Gastrocnemius medialis (tissue), 4 donors: ENCODE data around the gene CHM. TPM values are rescaled to one million over a fixed set of nuclear protein-coding genes. Genes with fewer than 3 reads are reported as not detected.

Source experiments
- ATAC-seq, 2 donors: fragments of 150-250 bp; one replicate each; pipeline ENCODE4 v1.9.1; 2016
- DNase-seq, 2 donors: peaks; one replicate each; pipeline ENCODE4 v3.0.0-alpha.2; 2019
- H3K27ac ChIP-seq, 4 donors: fragments of 200-600 bp; sonication (generic); 1 replicate in 1 of 4; 2 replicates in 3 of 4; pipeline ENCODE4 v1.5.1; 2016 to 2018; ENCODE audit warnings: mild to moderate bottlenecking in 2 of 4, moderate library complexity in 1 of 4
- H3K27me3 ChIP-seq, 3 donors: fragments of 200-600 bp; sonication (generic) in 2 of 3; 1 replicate in 1 of 3; 2 replicates in 2 of 3; pipeline versions ENCODE4 v1.5.1 to v1.6.0; 2016 to 2019; ENCODE audit warnings: mild to moderate bottlenecking in 1 of 3, moderate library complexity in 1 of 3
- H3K36me3 ChIP-seq, 2 donors: fragments of 200-600 bp; sonication (generic) in 1 of 2; one replicate each; pipeline ENCODE4 v1.5.1; 2017 to 2018
- H3K4me1 ChIP-seq, 2 donors: fragments of 200-600 bp; sonication (generic) in 1 of 2; one replicate each; pipeline ENCODE4 v1.5.1; 2016 to 2017; ENCODE audit warnings: mild to moderate bottlenecking in 2 of 2
- H3K4me3 ChIP-seq, 4 donors: fragments of 200-600 bp; sonication (generic) in 3 of 4; 1 replicate in 1 of 4; 2 replicates in 3 of 4; pipeline ENCODE4 v1.5.1; 2016 to 2019; ENCODE audit warnings: mild to moderate bottlenecking in 2 of 4
- H3K9me3 ChIP-seq, 3 donors: fragments of 200-600 bp; sonication (generic) in 2 of 3; 1 replicate in 1 of 3; 2 replicates in 2 of 3; pipeline ENCODE4 v1.5.1; 2016 to 2019
- CTCF ChIP-seq, 5 experiments: fragments of 450-650 bp in 3 of 5; fragments of 200-600 bp in 2 of 5; sonication (generic) in 2 of 5; IDR thresholded peaks in 4 of 5; conservative IDR thresholded peaks in 1 of 5; 1 replicate in 4 of 5; 2 replicates in 1 of 5; pipeline ENCODE4 v1.5.1; 2016 to 2019; ENCODE audit warnings: antibody characterized with exemption in 5 of 5, mild to moderate bottlenecking in 3 of 5, moderate library complexity in 3 of 5
- POLR2A ChIP-seq, 2 donors: fragments of 450-650 bp; IDR thresholded peaks; one replicate each; pipeline ENCODE4 v1.6.1; 2017; ENCODE audit warnings: antibody characterized with exemption in 2 of 2, mild to moderate bottlenecking in 2 of 2, moderate library complexity in 2 of 2
- in situ Hi-C, 4 donors: fragments of 200-750 bp; cut with MboI; loops; one replicate each; pipeline versions ENCODE4 v1.15.0 to v1.8.0; 2017; ENCODE audit warnings: low sequenced_read_pairs in 4 of 4
- intact Hi-C: fragments of 100-400 bp; cut with DNase I; formaldehyde crosslinking; loops from one replicate; pipeline ENCODE4 v1.15.1; 2023; ENCODE audit warnings: low total_unique reads
- total RNA-seq, 4 donors: library from RNA; depleted of rRNA; stranded (reverse); fragments of >200 nt; gene quantifications; one replicate each; pipeline versions ENCODE4 v1.1.0 to v1.2.3, GENCODE V29; 2016

Gene CHM
- total RNA-seq, 4 donors from 2014 or later = 10.4 to 17.8 (median 13.8) TPM

DNA sequence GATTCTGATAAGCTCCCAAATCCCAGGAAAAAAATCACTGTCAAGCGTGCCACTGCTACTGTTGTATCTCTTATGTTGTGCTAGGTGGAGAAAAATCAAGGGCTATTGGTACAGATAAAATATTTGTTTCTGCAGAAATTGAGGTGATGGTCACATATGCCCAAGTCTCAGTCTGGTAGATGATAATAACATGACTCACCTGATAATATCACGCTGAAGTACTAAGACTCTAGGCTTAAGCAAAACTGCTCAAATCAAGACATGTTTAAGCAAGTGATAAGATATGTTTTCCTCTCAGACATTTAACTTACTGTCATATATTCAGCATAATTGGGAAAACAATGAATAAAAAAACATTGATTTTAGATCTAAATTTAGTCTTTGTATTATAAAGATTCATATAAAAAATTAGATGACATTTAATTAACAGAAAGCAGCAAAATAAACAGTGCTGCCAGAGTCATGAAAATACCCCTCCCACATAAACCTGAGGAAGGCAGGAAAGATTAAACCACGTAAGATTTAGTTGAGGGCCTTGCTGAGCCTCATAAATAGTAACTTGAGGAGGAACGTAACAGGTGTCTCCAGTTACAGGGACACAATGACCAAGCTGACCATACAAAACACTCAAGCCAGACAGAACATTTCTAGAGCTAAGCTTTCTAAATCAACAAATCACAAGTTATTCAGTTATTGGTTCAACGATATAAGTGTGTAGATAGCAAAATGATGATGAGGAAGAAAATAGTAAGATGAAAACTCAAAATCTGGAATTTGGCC lies 143.5 kb downstream of the CHM start:
- H3K4me1 ChIP-seq = peaks cover 0 to 5% of the 10 kb centered on the region in 2 donors
- intact Hi-C loops (loop anchor here (10.0 kb wide), 1 partner anchor 141 kb away; the partner anchor contains the start of gene CHM), in situ Hi-C loops (no loop called here)
- TF ChIP-seq CTCF (IDR thresholded peaks at IDR 0.05 in 4 of 5, conservative IDR thresholded peaks at IDR 0.05 in 1 of 5) (no peak), POLR2A (IDR thresholded peaks at IDR 0.05) (no peak)
- ATAC-seq (peak; percentile 99), DNase-seq (peak in 1 of 2 donors; percentile 18)
- no peaks in the 10 kb centered on the region for H3K36me3 ChIP-seq
- H3K27ac ChIP-seq = peak overlapping the region; percentile 41 to 79 (median 60)
- H3K4me3 ChIP-seq = no peak overlapping the region
- no peaks in the 10 kb centered on the region for H3K27me3 ChIP-seq
- H3K9me3 ChIP-seq = no peaks in the 10 kb centered on the region

DNA sequence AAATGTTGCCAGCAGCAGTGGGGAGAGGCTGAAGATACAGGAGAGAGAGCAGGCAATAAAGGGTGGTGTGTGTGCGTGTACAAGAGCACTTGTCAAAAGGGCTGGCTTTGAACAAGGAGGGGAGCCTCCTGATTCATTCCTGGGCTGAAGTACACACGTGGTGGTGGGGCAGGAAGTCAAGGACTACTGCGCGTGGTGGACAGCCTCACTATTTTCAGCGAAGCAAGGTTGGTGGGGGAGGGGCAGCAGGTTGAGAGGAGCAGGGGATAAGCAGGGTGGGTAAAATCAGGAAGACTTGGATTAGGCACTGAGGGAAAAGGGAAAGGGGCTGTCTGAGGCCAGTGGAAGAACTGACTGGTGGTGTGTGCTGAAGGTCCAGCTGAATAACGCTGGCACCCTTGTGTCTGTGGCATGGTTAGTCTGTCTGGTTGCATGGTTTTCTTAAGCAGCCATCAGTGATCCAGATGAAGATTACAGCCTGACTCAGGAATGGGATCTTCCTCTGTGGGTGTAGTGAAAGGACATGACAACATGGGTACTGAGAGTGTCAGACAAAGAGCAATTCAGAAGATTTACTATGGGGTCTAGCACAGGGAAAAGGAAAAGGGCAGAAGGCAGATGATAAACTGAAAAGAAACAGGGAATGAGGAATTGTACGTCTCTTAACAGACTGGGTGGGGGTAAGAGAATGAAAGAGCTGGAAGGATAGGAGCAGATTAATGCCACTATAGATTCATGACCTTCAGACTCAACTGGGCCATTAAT lies 149.8 kb downstream of the CHM start:
- Histone ChIP-seq H3K27ac (no peak overlapping the region), H3K36me3 (peaks cover 0 to 5% of the 10 kb centered on the region in 2 donors), H3K4me1 (no peaks in the 10 kb centered on the region), H3K27me3 (no peaks in the 10 kb centered on the region), H3K4me3 (no peak overlapping the region), H3K9me3 (no peaks in the 10 kb centered on the region)
- in situ Hi-C loops (no loop called here), intact Hi-C loops (no loop called here)
- no peak for ATAC-seq
- TF ChIP-seq POLR2A (IDR thresholded peaks at IDR 0.05) (no peak), CTCF (IDR thresholded peaks at IDR 0.05 in 4 of 5, conservative IDR thresholded peaks at IDR 0.05 in 1 of 5) (no peak)
- DNase-seq = no peak

DNA sequence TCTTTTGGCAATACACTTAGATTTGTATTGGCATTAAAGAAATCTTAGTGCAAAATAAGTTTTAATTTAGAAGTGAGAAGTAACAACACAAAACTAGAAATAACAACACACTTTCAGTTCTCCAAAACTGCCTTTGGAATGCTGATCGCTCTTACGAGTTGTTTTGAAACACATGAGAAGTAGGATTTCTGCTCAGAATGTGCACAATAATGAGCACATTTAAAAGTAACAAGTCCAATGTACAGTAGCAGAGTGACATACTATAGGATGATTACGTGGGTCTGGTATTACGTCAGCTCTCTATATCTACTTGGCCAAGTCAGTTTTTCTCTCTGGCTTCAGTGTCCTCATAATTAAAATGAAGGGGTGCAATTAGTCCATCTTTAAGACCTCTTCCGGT lies 164.8 kb downstream of the CHM start:
- Histone ChIP-seq H3K27ac (no peak overlapping the region), H3K27me3 (no peaks in the 10 kb centered on the region), H3K4me1 (no peaks in the 10 kb centered on the region), H3K36me3 (no peaks in the 10 kb centered on the region), H3K4me3 (no peak overlapping the region), H3K9me3 (no peaks in the 10 kb centered on the region)
- TF ChIP-seq POLR2A (IDR thresholded peaks at IDR 0.05) = no peak
- no peak for TF ChIP-seq CTCF (IDR thresholded peaks at IDR 0.05 in 4 of 5, conservative IDR thresholded peaks at IDR 0.05 in 1 of 5)
- ATAC-seq = no peak
- intact Hi-C loops (no loop called here), in situ Hi-C loops (no loop called here)
- no peak for DNase-seq

DNA sequence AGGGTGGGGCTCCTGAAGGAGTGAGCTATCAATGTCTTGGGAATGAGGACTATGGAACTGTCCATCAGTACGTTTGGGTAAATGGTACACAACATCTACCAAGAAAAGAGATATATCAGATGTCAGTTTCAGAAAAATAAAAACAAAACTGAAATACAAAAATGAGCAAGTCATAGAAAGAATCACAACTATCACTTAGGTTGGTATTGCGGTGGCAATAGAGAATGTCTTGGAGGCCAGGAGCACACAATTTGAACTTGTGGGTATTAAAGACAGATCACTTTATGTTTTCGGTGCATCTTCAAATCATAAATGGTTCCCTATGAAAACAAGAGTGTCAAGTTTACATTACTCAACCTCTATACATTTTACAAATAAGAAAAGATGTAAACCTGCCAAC lies 176.8 kb downstream of the CHM start:
- Histone ChIP-seq H3K36me3 (peaks cover 0 to 17% of the 10 kb centered on the region in 2 donors), H3K4me3 (no peak overlapping the region), H3K4me1 (no peaks in the 10 kb centered on the region), H3K27ac (no peak overlapping the region), H3K27me3 (no peaks in the 10 kb centered on the region), H3K9me3 (no peaks in the 10 kb centered on the region)
- intact Hi-C loops (no loop called here), in situ Hi-C loops (no loop called here)
- ATAC-seq (no peak), DNase-seq (no peak)
- no peak for TF ChIP-seq CTCF (IDR thresholded peaks at IDR 0.05 in 4 of 5, conservative IDR thresholded peaks at IDR 0.05 in 1 of 5)
- no peak for TF ChIP-seq POLR2A (IDR thresholded peaks at IDR 0.05)
